GM19452 (cell line): Measurements from ENCODE around the gene GLRA1.

Source experiments
- ATAC-seq: cut with Tn5 transposase; IDR thresholded peaks from one replicate; pipeline ENCODE4 v1.9.1; 2021; ENCODE audit not compliant: unreplicated experiment

Gene GLRA1

GRCh38 chr5:151924564-151925301, at the start of gene GLRA1:
Gene GLRA1, minus strand, starts transcription at chr5:151924851. Its CDS starts 302 bp downstream, at chr5:151924549.
- no peak for ATAC-seq

DNA sequence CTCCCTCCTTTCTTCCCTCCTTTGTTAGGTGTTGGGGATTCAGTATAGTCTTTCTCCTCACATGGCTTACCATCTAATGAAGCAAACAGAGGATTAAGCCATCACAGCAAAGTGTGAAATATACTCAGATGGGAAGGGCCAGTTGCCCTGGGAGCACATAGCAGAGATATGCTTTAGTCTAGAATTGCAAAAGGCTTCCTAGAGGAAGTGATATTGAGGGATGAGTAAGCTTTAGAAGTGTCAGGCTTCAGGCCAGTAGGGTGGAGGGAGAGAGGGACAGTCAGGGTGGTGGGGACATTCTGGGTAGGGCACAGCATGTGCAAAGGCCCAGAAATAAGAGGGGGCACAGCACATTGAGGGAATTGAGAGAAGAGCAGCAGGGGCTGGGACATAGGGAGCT, 46.2 kb upstream of the GLRA1 start:
- ATAC-seq = no peak

DNA sequence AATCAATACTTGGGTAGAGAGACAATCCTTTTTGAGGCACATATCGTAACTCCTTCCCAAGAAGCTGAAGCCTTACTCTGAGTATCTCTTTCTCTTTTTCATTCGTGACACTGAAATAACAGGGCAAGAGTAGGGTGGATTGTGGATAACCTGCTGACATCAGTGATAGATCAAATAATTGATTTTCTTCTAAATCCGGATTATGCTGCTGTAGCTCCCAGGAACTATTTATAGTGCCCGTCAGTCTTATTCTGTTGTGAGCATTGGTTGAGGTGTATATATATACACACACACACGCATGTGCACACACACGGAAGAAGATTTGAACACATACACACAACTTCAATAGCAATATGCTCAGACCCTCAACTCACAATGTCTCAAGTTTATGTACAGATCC, 43.2 kb upstream of the GLRA1 start:
- no peak for ATAC-seq

GRCh38 chr5:151966046-151966445, 41.4 kb upstream of the GLRA1 start:
- no peak for ATAC-seq

- ATAC-seq = no peak
Measured at GRCh38 chr5:151964471-151964870, 39.8 kb upstream of the GLRA1 start.

- ATAC-seq = no peak
Measured at GRCh38 chr5:151961557-151961956, 36.9 kb upstream of the GLRA1 start.

- no peak for ATAC-seq
Measured at GRCh38 chr5:151958111-151958510, 33.5 kb upstream of the GLRA1 start.

DNA sequence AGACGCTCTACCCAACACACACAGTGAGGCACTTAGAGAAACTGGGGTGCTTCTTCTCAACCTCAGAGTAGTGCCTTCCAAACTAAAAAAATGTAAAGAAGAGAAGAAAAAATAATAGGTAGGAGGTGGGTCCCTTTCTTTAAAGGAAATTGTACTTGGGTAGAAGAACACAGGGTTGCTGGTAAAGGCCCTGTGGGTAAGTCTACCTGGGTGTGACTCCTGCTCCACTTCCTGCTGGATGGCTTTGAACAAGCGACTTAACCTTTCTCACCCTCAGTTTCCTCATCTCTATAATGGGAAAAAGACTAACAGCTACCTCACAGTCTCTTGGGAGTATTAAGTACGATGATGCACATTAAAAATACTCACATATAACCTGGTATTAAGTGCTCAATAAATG, 32.1 kb upstream of the GLRA1 start:
- no peak for ATAC-seq

- ATAC-seq = no peak
Measured at GRCh38 chr5:151954255-151954654, 29.6 kb upstream of the GLRA1 start.

GRCh38 chr5:151953833-151954232, 29.2 kb upstream of the GLRA1 start:
- ATAC-seq = no peak

GRCh38 chr5:151952238-151952637, 27.6 kb upstream of the GLRA1 start:
- no peak for ATAC-seq

- ATAC-seq = no peak
Measured at GRCh38 chr5:151950706-151951105, 26.1 kb upstream of the GLRA1 start.

DNA sequence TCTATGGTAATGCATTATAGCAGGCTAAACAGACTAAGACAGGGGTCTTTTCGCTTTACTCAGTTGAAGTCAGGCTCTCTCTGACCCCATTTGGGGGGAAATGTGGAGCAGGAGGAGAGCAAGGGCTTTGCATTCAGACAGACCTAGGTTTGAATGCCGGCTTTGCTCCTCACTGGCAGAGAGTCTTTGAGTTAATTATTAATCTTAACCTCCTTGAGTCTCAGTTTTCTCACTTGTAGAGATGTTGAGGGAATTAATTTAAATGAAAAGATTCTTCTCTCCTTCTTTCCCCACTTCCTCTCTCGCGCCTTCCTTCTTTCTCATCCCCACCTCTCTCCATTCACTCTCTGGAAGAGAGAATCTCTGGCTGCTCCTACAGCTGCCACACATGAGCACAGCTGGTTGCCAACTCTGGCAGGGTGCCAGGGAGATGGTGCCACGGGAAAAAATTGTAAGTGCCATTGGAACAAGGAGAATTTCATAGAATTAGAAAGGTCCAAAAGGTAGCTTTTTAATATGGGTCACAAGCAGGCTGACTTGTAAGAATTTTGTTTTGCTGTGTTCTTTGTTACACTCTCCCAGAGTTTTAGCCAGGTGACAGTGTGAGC, 25.2 kb upstream of the GLRA1 start:
- no peak for ATAC-seq

DNA sequence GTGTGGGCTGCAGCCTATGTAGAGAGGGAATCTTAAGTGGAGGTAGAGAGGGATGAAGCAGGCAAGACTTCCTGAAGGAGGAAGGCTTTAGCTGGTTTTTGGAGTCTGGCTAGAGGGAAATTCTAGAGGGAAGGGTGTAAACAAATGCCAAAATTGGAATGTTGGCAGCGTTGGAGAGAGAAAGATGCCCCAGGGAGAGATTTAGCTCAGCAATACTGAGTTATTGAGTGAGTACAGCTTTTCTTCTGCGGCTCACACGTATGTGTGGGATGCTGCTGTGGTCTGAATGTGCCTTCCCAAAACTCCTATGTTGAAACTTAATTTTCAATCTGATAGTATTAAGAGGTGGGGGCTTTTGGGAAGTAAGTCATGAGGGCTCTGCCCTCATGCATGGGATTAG, 24.5 kb upstream of the GLRA1 start:
- ATAC-seq = no peak

- ATAC-seq = no peak
Measured at GRCh38 chr5:151947931-151948608, 23.4 kb upstream of the GLRA1 start.

- ATAC-seq = no peak
Measured at GRCh38 chr5:151937851-151938250, 13.2 kb upstream of the GLRA1 start.

- ATAC-seq = no peak
Measured at GRCh38 chr5:151935135-151935695, 10.6 kb upstream of the GLRA1 start.

DNA sequence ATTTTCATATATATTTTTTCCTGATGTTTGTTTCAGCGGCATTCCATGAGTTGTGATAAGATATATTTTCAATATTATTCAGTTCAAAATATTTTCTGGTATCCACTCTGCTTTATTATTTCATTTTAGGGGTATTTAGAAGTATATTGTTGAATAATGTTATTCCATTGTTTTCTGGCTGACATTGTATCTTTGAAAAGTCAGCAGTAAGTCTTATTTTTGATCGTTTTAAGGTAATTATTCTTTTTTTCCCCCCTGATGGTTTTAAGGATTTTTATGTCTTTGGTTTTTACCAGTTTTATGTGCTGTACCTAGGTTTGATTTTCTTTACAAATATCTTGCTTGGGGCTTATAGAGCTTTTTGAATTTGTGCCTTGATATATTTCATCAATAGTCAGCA, 6.6 kb upstream of the GLRA1 start:
- ATAC-seq = no peak

- ATAC-seq = no peak
Measured at GRCh38 chr5:151926188-151926587, 1.5 kb upstream of the GLRA1 start.

DNA sequence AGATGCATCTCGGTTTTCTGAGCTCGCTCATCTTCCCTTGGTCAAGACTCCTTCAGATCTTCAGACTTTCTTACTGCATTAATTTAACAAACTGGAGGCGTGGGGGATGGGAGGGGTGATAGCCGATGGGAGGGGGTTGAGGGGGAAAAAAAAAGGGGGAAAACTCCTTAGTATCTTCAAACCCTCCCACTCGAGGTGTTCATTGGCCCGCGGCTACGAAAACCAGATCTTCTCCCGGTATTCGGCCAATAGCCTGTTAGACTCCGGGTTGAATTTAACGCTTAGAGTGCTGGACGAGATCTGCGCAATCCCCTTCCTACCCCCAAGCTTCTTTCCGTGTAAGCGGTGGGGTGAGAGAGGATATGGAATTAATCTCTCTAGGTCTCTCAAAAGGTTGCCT, 689 bp upstream of the GLRA1 start:
- no peak for ATAC-seq

DNA sequence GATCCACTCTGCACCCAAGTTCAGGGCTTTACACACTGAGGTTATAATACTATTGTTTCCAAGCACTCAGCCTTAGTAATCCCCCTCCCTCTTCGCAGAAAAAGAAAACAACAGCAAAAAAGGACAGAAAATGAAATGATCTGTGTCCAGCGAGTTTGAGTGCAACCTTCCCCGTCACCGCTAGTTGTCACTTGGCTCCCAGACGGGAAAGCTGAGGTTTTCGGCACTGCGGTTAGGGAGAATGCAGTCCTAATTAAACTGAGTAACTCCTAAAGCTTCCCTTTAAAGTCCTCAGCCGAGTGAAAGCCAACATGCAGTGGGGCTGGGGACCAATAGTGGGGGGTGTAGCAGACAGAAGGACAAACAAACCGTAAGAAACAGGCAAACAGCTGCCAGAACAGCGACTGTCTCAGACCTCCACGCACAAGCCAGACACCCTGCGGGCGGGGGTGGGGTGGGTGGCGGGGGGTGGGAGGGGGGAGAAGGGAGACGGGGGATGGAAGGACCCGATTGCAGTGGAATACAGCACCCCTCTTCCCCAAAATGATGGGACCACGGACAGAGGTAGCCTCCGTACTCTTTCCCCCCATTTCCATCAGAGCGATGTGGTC, 680 bp downstream of the GLRA1 start:
- ATAC-seq = no peak

- ATAC-seq = no peak
Measured at GRCh38 chr5:151921916-151922315, 2.7 kb downstream of the GLRA1 start.
